ENCODE data around the gene BBS5. TPM values are rescaled to one million over a fixed set of nuclear protein-coding genes. Genes with fewer than 3 reads are reported as not detected.

Gene BBS5
- polyA plus RNA-seq, 2 of the 4 experiments (the other 2 are of a cell fraction) = 1.7 to 5.3 TPM

DNA sequence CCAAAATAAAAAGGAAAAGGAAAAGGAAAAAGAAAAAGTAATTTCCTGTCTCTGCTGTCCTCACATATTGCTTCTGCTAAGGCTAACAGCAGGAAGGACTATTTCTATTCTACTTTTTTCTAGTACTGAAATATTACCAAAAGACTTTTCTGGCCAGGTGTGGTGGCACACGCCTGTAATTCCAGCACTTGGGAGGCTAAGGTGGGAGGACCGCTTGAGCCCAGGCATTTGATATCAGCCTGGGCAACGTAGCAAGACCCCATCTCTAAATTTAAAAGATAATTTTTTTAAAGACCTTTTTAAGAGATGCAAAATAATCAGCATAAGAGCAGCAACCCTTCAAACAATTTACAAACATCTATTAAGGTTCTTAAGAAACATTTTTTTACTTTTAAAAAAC is 63.1 kb downstream of the BBS5 start:
- H3K4me2 ChIP-seq = no peak overlapping the region
- H3K4me1 ChIP-seq = no peaks in the 10 kb centered on the region
- CTCF ChIA-PET = interaction anchor here (1.0 kb wide), 1 partner anchor 21 kb away, joined by 4 read pairs; no protein-coding TSS in a partner anchor

GRCh38 chr2:169546756-169547155 is 67.5 kb downstream of the BBS5 start:
- no peaks in the 10 kb centered on the region for H3K9me3 ChIP-seq
- FAIRE-seq (no peak), ATAC-seq (no peak), DNase-seq (ENCODE audit: low read depth in 1 of 2, low spot score in 1 of 2) (no peak)
- no peaks in the 10 kb centered on the region for H3K4me1 ChIP-seq
- H3K27ac ChIP-seq = no peak overlapping the region
- H3K4me3 ChIP-seq = no peak overlapping the region
- POLR2A ChIA-PET = no interaction called here
- no peak overlapping the region for H3K4me2 ChIP-seq
- CTCF ChIA-PET = no interaction called here
- 95% methylated on average over 2 of the region's 2 CpGs for WGBS (ENCODE audit: missing lambda C conversion rate)
- no peak for TF ChIP-seq CHD2 (IDR thresholded peaks at IDR 0.05; ENCODE audit: low read length, partially characterized antibody)
- no peak for TF ChIP-seq RARB (CRISPR knock-in tag; IDR thresholded peaks at IDR 0.05)
- TF ChIP-seq GATA3 (IDR thresholded peaks at IDR 0.05; ENCODE audit: borderline replicate concordance) = no peak
- TF ChIP-seq FOSL2 (IDR thresholded peaks at IDR 0.05) = no peak
- no peak for TF ChIP-seq FOSL2 (CRISPR knock-in tag; IDR thresholded peaks at IDR 0.05)
- no peak for TF ChIP-seq NR3C1 (IDR thresholded peaks at IDR 0.05)
- TF ChIP-seq, protein P1, sequence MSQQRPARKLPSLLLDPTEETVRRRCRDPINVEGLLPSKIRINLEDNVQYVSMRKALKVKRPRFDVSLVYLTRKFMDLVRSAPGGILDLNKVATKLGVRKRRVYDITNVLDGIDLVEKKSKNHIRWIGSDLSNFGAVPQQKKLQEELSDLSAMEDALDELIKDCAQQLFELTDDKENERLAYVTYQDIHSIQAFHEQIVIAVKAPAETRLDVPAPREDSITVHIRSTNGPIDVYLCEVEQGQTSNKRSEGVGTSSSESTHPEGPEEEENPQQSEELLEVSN (IDR thresholded peaks at IDR 0.05; ENCODE audit: borderline replicate concordance, low read depth) = no peak
- TF ChIP-seq MAX (IDR thresholded peaks at IDR 0.05) = no peak
- no peak for TF ChIP-seq EP300 (IDR thresholded peaks at IDR 0.05)
- TF ChIP-seq RCOR1 (IDR thresholded peaks at IDR 0.05; ENCODE audit: low read depth, low read length) = no peak
- no peak for TF ChIP-seq ELK1 (IDR thresholded peaks at IDR 0.05; ENCODE audit: low read depth, low read length)
- no peak for TF ChIP-seq TP53 (CRISPR knock-in tag; IDR thresholded peaks at IDR 0.05)
- no peak for TF ChIP-seq KDM1A (IDR thresholded peaks at IDR 0.05; ENCODE audit: low read depth)
- no peak for TF ChIP-seq BHLHE40 (IDR thresholded peaks at IDR 0.05; ENCODE audit: low read depth, low read length)
- TF ChIP-seq ZSCAN20 (CRISPR knock-in tag; IDR thresholded peaks at IDR 0.05) = no peak
- TF ChIP-seq, protein P2, sequence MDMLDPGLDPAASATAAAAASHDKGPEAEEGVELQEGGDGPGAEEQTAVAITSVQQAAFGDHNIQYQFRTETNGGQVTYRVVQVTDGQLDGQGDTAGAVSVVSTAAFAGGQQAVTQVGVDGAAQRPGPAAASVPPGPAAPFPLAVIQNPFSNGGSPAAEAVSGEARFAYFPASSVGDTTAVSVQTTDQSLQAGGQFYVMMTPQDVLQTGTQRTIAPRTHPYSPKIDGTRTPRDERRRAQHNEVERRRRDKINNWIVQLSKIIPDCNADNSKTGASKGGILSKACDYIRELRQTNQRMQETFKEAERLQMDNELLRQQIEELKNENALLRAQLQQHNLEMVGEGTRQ (IDR thresholded peaks at IDR 0.05) = no peak
- no peak for TF ChIP-seq HEYL (CRISPR knock-in tag; IDR thresholded peaks at IDR 0.05)
- TF ChIP-seq ZNF302 (CRISPR knock-in tag; IDR thresholded peaks at IDR 0.05) = no peak
- no peak for TF ChIP-seq MYC (IDR thresholded peaks at IDR 0.05; ENCODE audit: borderline replicate concordance, low read length)

More for the DNA sequence above, 63.1 kb downstream of the BBS5 start:
- H3K27ac ChIP-seq = no peak overlapping the region
- H3K9me3 ChIP-seq = no peaks in the 10 kb centered on the region
- DNase-seq (ENCODE audit: low read depth in 1 of 2, low spot score in 1 of 2) (no peak), FAIRE-seq (no peak), ATAC-seq (no peak)
- 85% methylated on average over 3 of the region's 3 CpGs for WGBS (ENCODE audit: missing lambda C conversion rate)
- POLR2A ChIA-PET = no interaction called here
- TF ChIP-seq MAZ (IDR thresholded peaks at IDR 0.05; ENCODE audit: borderline replicate concordance, low read depth, low read length) (no peak), BHLHE40 (IDR thresholded peaks at IDR 0.05; ENCODE audit: low read depth, low read length) (no peak), TP53 (CRISPR knock-in tag; IDR thresholded peaks at IDR 0.05) (no peak), RARB (CRISPR knock-in tag; IDR thresholded peaks at IDR 0.05) (no peak), CBX8 (IDR thresholded peaks at IDR 0.05) (no peak), PBX3 (IDR thresholded peaks at IDR 0.05) (no peak), POLR2A (IDR thresholded peaks at IDR 0.05; ENCODE audit: low read length) (no peak), ELK1 (IDR thresholded peaks at IDR 0.05; ENCODE audit: low read depth, low read length) (no peak), FOSL2 (IDR thresholded peaks at IDR 0.05) (no peak), FOSL2 (CRISPR knock-in tag; IDR thresholded peaks at IDR 0.05) (no peak), EHMT2 (IDR thresholded peaks at IDR 0.05; ENCODE audit: low read depth) (no peak), ATOH8 (CRISPR knock-in tag; IDR thresholded peaks at IDR 0.05; ENCODE audit: low read depth) (no peak), FOXS1 (CRISPR knock-in tag; IDR thresholded peaks at IDR 0.05) (no peak), POLR2AphosphoS2 (conservative IDR thresholded peaks at IDR 0.05; ENCODE audit: low read length) (no peak), NPAS2 (CRISPR knock-in tag; IDR thresholded peaks at IDR 0.05; ENCODE audit: borderline replicate concordance) (no peak), RNF2 (IDR thresholded peaks at IDR 0.05; ENCODE audit: borderline replicate concordance, low read depth) (no peak), HOXA7 (CRISPR knock-in tag; IDR thresholded peaks at IDR 0.05) (no peak), FOSB (CRISPR knock-in tag; IDR thresholded peaks at IDR 0.05) (no peak), HEYL (CRISPR knock-in tag; IDR thresholded peaks at IDR 0.05) (no peak)
- TF ChIP-seq, protein P3, sequence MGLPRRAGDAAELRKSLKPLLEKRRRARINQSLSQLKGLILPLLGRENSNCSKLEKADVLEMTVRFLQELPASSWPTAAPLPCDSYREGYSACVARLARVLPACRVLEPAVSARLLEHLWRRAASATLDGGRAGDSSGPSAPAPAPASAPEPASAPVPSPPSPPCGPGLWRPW (IDR thresholded peaks at IDR 0.05) = no peak
- TF ChIP-seq, protein P1 (IDR thresholded peaks at IDR 0.05; ENCODE audit: borderline replicate concordance, low read depth) = no peak
- H3K4me3 ChIP-seq = no peak overlapping the region
